RPMI7951 (cell line): ENCODE measurements around the gene CAMK2A. TPM values are rescaled to one million over a fixed set of nuclear protein-coding genes. Genes with fewer than 3 reads are reported as not detected.

Experiments used
- DNase-seq: peaks from one replicate; pipeline ENCODE4 v3.0.0-alpha.2; 2012; ENCODE audit warnings: low read depth
- total RNA-seq: library from RNA; depleted of rRNA; stranded (reverse); fragments of >200 nt; shearing (Covaris generic); gene quantifications from 2 replicates; pipeline ENCODE4 v1.2.3, GENCODE V29; 2014

The CAMK2A gene
- total RNA-seq, 1 experiment from 2014 or later: 0.60 TPM

GRCh38 chr5:150279330-150280020 is 10.1 kb downstream of the CAMK2A start:
- DNase-seq: no peak

- peak; percentile 82 for DNase-seq
Observed at GRCh38 chr5:150278916-150279315, 10.7 kb downstream of the CAMK2A start.

- DNase-seq: peak; percentile 18
Observed at GRCh38 chr5:150278046-150278730, 11.4 kb downstream of the CAMK2A start.

GRCh38 chr5:150277043-150277442 is 12.5 kb downstream of the CAMK2A start:
- no peak for DNase-seq

GRCh38 chr5:150274811-150275210 is 14.8 kb downstream of the CAMK2A start:
- no peak for DNase-seq

- DNase-seq: peak; percentile 69
Observed at GRCh38 chr5:150272531-150272930, 17.0 kb downstream of the CAMK2A start.

GRCh38 chr5:150271923-150272322 is 17.6 kb downstream of the CAMK2A start:
- DNase-seq: no peak

GRCh38 chr5:150271296-150271692 is 18.3 kb downstream of the CAMK2A start:
- DNase-seq: no peak

- no peak for DNase-seq
Observed at GRCh38 chr5:150270541-150271295, 18.9 kb downstream of the CAMK2A start.

GRCh38 chr5:150266871-150267291 is 22.7 kb downstream of the CAMK2A start:
- no peak for DNase-seq

- DNase-seq: no peak
Observed at GRCh38 chr5:150265870-150266383, 23.6 kb downstream of the CAMK2A start.

GRCh38 chr5:150264667-150265603 is 24.6 kb downstream of the CAMK2A start:
- DNase-seq: no peak

- peak; percentile 97 for DNase-seq
Observed at GRCh38 chr5:150263801-150264621, 25.6 kb downstream of the CAMK2A start.

GRCh38 chr5:150263375-150263775 is 26.2 kb downstream of the CAMK2A start:
- no peak for DNase-seq

GRCh38 chr5:150262502-150262901 is 27.1 kb downstream of the CAMK2A start:
- no peak for DNase-seq

- DNase-seq: no peak
Observed at GRCh38 chr5:150261231-150261630, 28.3 kb downstream of the CAMK2A start.

- DNase-seq: peak; percentile 50
Observed at GRCh38 chr5:150258130-150258529, 31.4 kb downstream of the CAMK2A start.

GRCh38 chr5:150257424-150257823 is 32.1 kb downstream of the CAMK2A start:
- no peak for DNase-seq

GRCh38 chr5:150256410-150257064 is 33.0 kb downstream of the CAMK2A start:
- no peak for DNase-seq
